Lung (tissue), 12 donors: ENCODE measurements around the gene GPR35. TPM values are rescaled to one million over a fixed set of nuclear protein-coding genes. Genes with fewer than 3 reads are reported as not detected.
"Not testable (repeated sequence)": the region's sequence is repeated elsewhere in the genome, so short reads cannot be mapped to it uniquely, and the experiment has no call there.

ENCODE experiments used
- ATAC-seq: fragments of 200-7000 bp; cut with Tn5 transposase; one replicate; pipeline ENCODE4 v1.9.1; 2020; ENCODE audit warnings: moderate number of reproducible peaks; ENCODE audit not compliant: insufficient read depth, low FRiP score
- DNase-seq, 3 donors: peaks; one replicate each; pipeline ENCODE4 v3.0.0-alpha.2; 2013 to 2017
- H3K27ac ChIP-seq, 2 donors: one replicate each; pipeline ENCODE4 v1.5.1; 2013; ENCODE audit warnings: mild to moderate bottlenecking in 2 of 2, moderate library complexity in 2 of 2, control low read depth in 1 of 2, inconsistent platforms in 1 of 2, low read depth in 1 of 2, low read length in 1 of 2
- H3K27me3 ChIP-seq, 3 donors: one replicate each; pipeline ENCODE4 v1.5.1; 2013; ENCODE audit warnings: low read length in 2 of 3; ENCODE audit not compliant: control insufficient read depth in 3 of 3, insufficient read depth in 3 of 3
- H3K36me3 ChIP-seq, 4 donors: one replicate each; pipeline ENCODE4 v1.5.1; 2013; ENCODE audit warnings: low read length in 4 of 4, mild to moderate bottlenecking in 1 of 4, moderate library complexity in 1 of 4; ENCODE audit not compliant: control insufficient read depth in 4 of 4, insufficient read depth in 4 of 4
- H3K4me1 ChIP-seq, 5 donors: one replicate each; pipeline ENCODE4 v1.5.1; 2013; ENCODE audit warnings: low read length in 5 of 5, mild to moderate bottlenecking in 2 of 5, moderate library complexity in 1 of 5; ENCODE audit not compliant: control insufficient read depth in 5 of 5, insufficient read depth in 5 of 5
- H3K4me3 ChIP-seq: one replicate; pipeline ENCODE4 v1.5.1; 2013; ENCODE audit warnings: mild to moderate bottlenecking, control low read depth, moderate library complexity
- H3K9ac ChIP-seq, 2 donors: one replicate each; pipeline ENCODE4 v1.5.1; 2013; ENCODE audit warnings: low read length in 2 of 2, control low read depth in 1 of 2; ENCODE audit not compliant: insufficient read depth in 1 of 2
- H3K9me3 ChIP-seq, 4 donors: one replicate each; pipeline ENCODE4 v1.5.1; 2013; ENCODE audit warnings: low read length in 3 of 4, mild to moderate bottlenecking in 1 of 4, moderate library complexity in 1 of 4; ENCODE audit not compliant: control insufficient read depth in 4 of 4, insufficient read depth in 3 of 4
- WGBS, 2 donors: extraction: QIAGEN DNeasy Blood & Tissue Kit; methylation state at CpG; one replicate each; pipeline ENCODE4 v1.1.7; 2013; 5-methylcytosine and 5-hydroxymethylcytosine counted together
- polyA plus RNA-seq, 2 donors: library from polyadenylated mRNA; stranded (reverse); fragments of 200-250 nt; gene quantifications; one replicate each; pipeline ENCODE4 v1.2.1, GENCODE V29; 2013
- total RNA-seq, 2 donors: library from RNA; depleted of rRNA in 1 of 2; stranded (reverse); fragments of >200 nt in 1 of 2; gene quantifications; one replicate each; pipeline ENCODE4 v1.2.1, GENCODE V29; 2014 to 2021
- TF ChIP-seq, protein P1 (sequence below): IDR thresholded peaks from 2 replicates; pipeline ENCODE4 v1.5.1; 2012; ENCODE audit warnings: mild to moderate bottlenecking; ENCODE audit errors: control extremely low read depth, extremely low read depth
- donor health status: control.
- donor health status: control.
- donor health status: Bipolar disorder and iron deficiency.
- donor health status: healthy.
- donor health status: DM: yes; HTN: yes; CAD: no.

GPR35 gene
- total and polyA plus RNA-seq, 4 donors: 2.3 to 10.3 (median 4.1) TPM

DNA sequence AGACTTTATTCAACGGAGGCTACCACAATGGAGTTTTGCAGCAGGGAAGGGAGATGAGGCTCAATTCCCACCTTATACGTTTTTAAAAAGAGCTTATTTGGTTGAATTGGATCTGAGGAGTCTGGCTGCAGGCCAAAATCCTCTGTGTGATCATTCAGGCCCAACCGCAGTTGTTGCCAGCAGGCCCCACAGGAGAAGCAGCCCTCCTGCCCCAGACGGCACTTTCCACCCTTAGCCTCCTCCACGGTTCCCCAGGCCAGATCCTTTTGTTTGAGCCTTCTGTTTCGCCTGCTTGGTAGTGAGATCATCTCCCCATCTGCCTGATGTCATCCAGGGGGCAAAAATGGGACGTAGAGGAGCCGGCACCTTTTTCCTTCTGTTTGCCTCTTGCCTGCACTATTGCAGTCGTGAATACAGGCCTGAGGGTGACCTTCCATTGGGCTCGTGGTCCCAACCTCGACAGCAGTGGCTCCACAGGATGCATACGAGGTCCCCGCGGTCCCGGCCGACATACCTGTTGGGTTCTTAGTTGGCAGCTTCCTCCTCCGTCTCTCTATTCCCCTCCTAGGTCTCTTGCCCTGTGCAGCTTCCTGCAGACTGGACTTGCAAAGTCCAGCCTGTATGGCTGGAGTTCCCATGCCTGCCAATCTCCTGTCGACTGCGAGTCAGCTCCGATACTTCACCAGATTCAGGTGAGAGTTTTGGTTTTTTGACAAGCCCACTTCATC, 9.3 kb upstream of the GPR35 start:
- TF ChIP-seq, protein P1, sequence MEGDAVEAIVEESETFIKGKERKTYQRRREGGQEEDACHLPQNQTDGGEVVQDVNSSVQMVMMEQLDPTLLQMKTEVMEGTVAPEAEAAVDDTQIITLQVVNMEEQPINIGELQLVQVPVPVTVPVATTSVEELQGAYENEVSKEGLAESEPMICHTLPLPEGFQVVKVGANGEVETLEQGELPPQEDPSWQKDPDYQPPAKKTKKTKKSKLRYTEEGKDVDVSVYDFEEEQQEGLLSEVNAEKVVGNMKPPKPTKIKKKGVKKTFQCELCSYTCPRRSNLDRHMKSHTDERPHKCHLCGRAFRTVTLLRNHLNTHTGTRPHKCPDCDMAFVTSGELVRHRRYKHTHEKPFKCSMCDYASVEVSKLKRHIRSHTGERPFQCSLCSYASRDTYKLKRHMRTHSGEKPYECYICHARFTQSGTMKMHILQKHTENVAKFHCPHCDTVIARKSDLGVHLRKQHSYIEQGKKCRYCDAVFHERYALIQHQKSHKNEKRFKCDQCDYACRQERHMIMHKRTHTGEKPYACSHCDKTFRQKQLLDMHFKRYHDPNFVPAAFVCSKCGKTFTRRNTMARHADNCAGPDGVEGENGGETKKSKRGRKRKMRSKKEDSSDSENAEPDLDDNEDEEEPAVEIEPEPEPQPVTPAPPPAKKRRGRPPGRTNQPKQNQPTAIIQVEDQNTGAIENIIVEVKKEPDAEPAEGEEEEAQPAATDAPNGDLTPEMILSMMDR: no peak
- Histone ChIP-seq H3K4me1 (peaks cover 0 to 8% (median 0%) of the 10 kb centered on the region in 5 donors), H3K4me3 (no peak overlapping the region), H3K36me3 (no peaks in the 10 kb centered on the region), H3K27ac (no peak overlapping the region), H3K27me3 (no peaks in the 10 kb centered on the region), H3K9me3 (peaks cover 0 to 2% (median 0%) of the 10 kb centered on the region in 4 donors), H3K9ac (no peak overlapping the region)
- peak in 1 of 3 donors; percentile 30 for DNase-seq
- ATAC-seq: no peak
- WGBS, 2 donors: 82 to 87% methylated on average over 20 of the region's 20 CpGs

DNA sequence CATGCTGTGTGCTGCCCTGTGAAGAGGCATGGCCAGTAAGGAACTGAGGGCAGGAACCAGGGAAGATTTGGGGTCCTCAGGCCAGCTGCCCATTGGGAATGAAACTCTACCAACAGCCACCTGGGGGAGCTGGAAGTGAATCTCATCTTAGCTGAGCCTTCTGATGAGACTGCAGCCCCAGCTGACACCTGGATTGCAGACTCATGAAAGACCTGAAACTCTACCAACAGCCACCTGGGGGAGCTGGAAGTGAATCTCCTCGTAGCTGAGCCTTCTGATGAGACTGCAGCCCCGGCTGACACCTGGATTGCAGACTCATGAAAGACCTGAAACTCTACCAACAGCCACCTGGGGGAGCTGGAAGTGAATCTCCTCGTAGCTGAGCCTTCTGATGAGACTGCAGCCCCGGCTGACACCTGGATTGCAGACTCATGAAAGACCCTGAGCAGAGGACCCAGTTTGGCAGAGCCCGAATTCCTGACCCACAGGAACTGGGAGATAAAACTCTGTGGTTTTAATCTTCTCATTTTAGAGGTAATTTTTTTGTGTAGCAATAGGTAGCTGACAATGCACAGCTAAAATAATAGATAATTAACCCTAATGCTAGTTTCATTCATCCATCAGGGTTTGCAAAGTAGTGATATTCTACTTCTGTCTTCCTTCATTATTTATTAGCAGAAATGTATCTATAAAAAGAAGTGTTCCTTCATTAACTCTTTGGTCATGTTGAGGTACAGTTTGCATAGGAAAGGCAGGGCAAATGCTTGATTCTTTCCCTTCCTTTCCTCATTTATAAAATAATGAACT, 8.2 kb upstream of the GPR35 start:
- DNase-seq, H3K4me3 ChIP-seq, H3K27me3 ChIP-seq, H3K27ac ChIP-seq, H3K4me1 ChIP-seq, H3K9ac ChIP-seq, H3K9me3 ChIP-seq, H3K36me3 ChIP-seq, ATAC-seq: not testable (repeated sequence)
- 91 to 98% methylated on average over 5 of the region's 5 CpGs for WGBS, 2 donors

DNA sequence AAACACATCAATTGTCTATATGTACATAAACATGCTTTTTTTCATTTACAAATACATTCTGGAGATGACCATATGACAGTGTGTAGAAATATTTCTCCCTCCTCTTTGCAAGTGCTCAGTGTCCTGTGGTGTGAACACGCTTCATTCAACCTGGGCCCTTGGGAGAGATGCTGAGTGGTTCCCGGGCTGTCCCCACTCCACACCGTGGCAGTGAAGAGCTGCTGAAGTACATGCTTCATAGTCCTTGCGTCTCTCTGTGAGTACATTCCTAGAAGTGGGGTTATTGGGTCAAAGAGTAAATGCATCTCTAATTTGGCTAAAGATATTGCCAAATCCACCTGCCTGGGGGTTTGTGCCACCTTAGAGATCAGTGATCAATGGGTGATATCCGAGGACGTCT, 6.5 kb upstream of the GPR35 start:
- Histone ChIP-seq H3K9ac (no peak overlapping the region), H3K27me3 (no peaks in the 10 kb centered on the region), H3K27ac (no peak overlapping the region), H3K36me3 (no peaks in the 10 kb centered on the region), H3K9me3 (peaks cover 0 to 2% (median 0%) of the 10 kb centered on the region in 4 donors), H3K4me3 (no peak overlapping the region), H3K4me1 (peaks cover 0 to 14% (median 0%) of the 10 kb centered on the region in 5 donors)
- 62 to 91% methylated on average over 6 of the region's 6 CpGs for WGBS, 2 donors
- DNase-seq (no peak), ATAC-seq (peak; percentile 50)
- TF ChIP-seq, protein P1: no peak

DNA sequence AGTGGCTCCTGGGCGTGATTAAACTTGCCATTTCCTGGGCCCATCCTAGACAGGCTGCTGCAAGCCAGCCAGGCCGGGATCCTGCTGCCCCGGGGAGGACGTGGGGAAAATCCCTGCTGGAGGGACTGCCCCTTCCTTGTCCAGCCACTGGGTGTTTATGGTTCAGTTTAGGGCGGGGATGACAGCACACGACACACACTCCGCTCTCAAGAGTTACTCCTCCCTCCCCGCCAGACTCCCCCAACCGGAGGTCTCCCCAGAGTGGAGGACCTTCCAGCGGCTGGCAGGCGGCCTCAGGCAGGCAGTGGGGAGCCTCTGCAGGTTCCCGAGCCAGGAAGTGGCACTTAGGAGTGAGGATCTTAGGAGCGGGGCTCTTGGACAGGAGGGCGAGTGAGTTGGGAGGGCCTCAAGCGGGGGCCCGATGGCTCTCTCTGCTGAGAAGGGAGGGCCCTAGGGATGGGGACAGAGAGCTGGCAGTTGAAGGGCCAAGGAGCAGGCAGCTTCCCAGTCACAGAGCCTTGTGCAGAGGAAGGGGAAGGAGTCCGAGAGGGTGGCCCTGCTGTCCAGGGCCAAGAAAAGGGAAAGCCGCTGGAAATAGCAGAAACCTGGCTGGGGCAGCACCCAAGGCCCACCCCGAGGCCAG, 5.7 kb upstream of the GPR35 start:
- 70 to 83% methylated on average over 19 of the region's 19 CpGs for WGBS, 2 donors
- Histone ChIP-seq H3K9me3 (peaks cover 0 to 2% (median 0%) of the 10 kb centered on the region in 4 donors), H3K36me3 (no peaks in the 10 kb centered on the region), H3K27ac (no peak overlapping the region), H3K4me3 (no peak overlapping the region), H3K4me1 (peaks cover 0 to 14% (median 0%) of the 10 kb centered on the region in 5 donors), H3K9ac (no peak overlapping the region), H3K27me3 (no peaks in the 10 kb centered on the region)
- TF ChIP-seq, protein P1: no peak
- ATAC-seq (no peak), DNase-seq (peak in 1 of 3 donors; percentile 13)
